H1 (cell line): ENCODE results near the gene ZMYND10. TPM values are rescaled to one million over a fixed set of nuclear protein-coding genes. Genes with fewer than 3 reads are reported as not detected.

Experiments used
- CEBPB ChIP-seq: IDR thresholded peaks from 2 replicates; pipeline ENCODE4 v1.6.1; 2012; ENCODE audit warnings: low read depth, low read length
- CREB1 ChIP-seq: IDR thresholded peaks from 2 replicates; pipeline ENCODE4 v1.6.1; 2012; ENCODE audit warnings: inconsistent platforms
- JUN ChIP-seq: IDR thresholded peaks from 2 replicates; pipeline ENCODE4 v1.6.1; 2011; ENCODE audit warnings: low read depth, mild to moderate bottlenecking, improper control_type of control experiment, low read length
- KDM1A ChIP-seq: fragments of 200-600, 300-600 bp; sonication (generic); IDR thresholded peaks from 2 replicates; pipeline ENCODE4 v1.7.1; 2016; ENCODE audit warnings: mild to moderate bottlenecking, low read length, borderline replicate concordance
- KDM4A ChIP-seq: IDR thresholded peaks from one replicate; pipeline ENCODE4 v1.7.1; 2012; ENCODE audit warnings: low read depth, mild to moderate bottlenecking, moderate library complexity, low read length, inconsistent platforms; ENCODE audit not compliant: severe bottlenecking
- PHF8 ChIP-seq: fragments of 200-600 bp; sonication (generic); conservative IDR thresholded peaks from 2 replicates; pipeline ENCODE4 v1.7.1; 2012; ENCODE audit warnings: low read depth, mild to moderate bottlenecking, inconsistent platforms, low read length, moderate library complexity
- POU5F1 ChIP-seq: IDR thresholded peaks from 2 replicates; pipeline ENCODE4 v1.6.1; 2011; ENCODE audit warnings: low read depth, mild to moderate bottlenecking, low read length, moderate library complexity
- SIX5 ChIP-seq: IDR thresholded peaks from 2 replicates; pipeline ENCODE4 v1.6.1; 2011; ENCODE audit warnings: mild to moderate bottlenecking, low read depth, low read length
- polyA plus RNA-seq, 7 experiments: library from polyadenylated mRNA; depleted of rRNA in 3 of 7; stranded (reverse) in 5 of 7; unstranded in 2 of 7; fragments of >200 nt in 5 of 7; fragments of 200-250 nt in 2 of 7; gene quantifications; 1 replicate in 5 of 7; 2 replicates in 1 of 7; 4 replicates in 1 of 7; pipeline versions ENCODE4 v1.2.1 to v1.2.3, GENCODE V29; 2011 to 2013; ENCODE audit warnings: missing spikeins in 2 of 7, mixed read lengths in 2 of 7
- total RNA-seq: library from RNA; stranded (reverse); fragmentation: NEBNext Ultra II Directional; extraction: Animal tissue kit (Norgen Biotek cat#: 25700); gene quantifications from 2 replicates; pipeline ENCODE4 v1.2.1, GENCODE V29; 2021
- TF ChIP-seq, protein P1 (sequence below): fragments of 300-600 bp; sonication (generic); IDR thresholded peaks from 2 replicates; pipeline ENCODE4 v1.7.1; 2012; ENCODE audit warnings: low read length, moderate library complexity, mild to moderate bottlenecking, inconsistent platforms; ENCODE audit not compliant: insufficient replicate concordance

Gene ZMYND10
- total and polyA plus RNA-seq, 2 of the 8 experiments (the other 6 are each of a cell fraction or from before 2014, with no cell fraction given) = 0.56 to 0.79 TPM

DNA sequence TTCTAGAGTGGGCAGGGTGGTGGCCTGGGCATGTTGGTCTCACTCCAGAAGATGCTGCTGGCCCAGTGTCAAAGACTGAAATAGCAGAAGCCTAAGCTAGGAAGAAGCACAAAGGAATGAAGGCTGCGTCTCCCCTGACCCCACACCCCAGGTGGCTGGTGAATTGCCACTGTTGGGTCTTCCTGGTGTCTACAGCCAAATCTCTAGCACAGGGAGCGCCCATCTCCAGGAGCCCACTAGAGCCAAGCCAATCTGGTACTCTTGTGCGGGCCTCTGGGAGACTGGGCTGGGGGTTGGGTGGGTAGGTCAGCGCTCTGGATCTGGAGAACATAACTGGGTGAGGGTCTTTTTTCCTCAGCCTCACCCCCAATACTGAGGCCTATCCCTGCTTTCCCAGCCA, 18.4 kb downstream of the ZMYND10 start (continued):
- TF ChIP-seq, protein P1, sequence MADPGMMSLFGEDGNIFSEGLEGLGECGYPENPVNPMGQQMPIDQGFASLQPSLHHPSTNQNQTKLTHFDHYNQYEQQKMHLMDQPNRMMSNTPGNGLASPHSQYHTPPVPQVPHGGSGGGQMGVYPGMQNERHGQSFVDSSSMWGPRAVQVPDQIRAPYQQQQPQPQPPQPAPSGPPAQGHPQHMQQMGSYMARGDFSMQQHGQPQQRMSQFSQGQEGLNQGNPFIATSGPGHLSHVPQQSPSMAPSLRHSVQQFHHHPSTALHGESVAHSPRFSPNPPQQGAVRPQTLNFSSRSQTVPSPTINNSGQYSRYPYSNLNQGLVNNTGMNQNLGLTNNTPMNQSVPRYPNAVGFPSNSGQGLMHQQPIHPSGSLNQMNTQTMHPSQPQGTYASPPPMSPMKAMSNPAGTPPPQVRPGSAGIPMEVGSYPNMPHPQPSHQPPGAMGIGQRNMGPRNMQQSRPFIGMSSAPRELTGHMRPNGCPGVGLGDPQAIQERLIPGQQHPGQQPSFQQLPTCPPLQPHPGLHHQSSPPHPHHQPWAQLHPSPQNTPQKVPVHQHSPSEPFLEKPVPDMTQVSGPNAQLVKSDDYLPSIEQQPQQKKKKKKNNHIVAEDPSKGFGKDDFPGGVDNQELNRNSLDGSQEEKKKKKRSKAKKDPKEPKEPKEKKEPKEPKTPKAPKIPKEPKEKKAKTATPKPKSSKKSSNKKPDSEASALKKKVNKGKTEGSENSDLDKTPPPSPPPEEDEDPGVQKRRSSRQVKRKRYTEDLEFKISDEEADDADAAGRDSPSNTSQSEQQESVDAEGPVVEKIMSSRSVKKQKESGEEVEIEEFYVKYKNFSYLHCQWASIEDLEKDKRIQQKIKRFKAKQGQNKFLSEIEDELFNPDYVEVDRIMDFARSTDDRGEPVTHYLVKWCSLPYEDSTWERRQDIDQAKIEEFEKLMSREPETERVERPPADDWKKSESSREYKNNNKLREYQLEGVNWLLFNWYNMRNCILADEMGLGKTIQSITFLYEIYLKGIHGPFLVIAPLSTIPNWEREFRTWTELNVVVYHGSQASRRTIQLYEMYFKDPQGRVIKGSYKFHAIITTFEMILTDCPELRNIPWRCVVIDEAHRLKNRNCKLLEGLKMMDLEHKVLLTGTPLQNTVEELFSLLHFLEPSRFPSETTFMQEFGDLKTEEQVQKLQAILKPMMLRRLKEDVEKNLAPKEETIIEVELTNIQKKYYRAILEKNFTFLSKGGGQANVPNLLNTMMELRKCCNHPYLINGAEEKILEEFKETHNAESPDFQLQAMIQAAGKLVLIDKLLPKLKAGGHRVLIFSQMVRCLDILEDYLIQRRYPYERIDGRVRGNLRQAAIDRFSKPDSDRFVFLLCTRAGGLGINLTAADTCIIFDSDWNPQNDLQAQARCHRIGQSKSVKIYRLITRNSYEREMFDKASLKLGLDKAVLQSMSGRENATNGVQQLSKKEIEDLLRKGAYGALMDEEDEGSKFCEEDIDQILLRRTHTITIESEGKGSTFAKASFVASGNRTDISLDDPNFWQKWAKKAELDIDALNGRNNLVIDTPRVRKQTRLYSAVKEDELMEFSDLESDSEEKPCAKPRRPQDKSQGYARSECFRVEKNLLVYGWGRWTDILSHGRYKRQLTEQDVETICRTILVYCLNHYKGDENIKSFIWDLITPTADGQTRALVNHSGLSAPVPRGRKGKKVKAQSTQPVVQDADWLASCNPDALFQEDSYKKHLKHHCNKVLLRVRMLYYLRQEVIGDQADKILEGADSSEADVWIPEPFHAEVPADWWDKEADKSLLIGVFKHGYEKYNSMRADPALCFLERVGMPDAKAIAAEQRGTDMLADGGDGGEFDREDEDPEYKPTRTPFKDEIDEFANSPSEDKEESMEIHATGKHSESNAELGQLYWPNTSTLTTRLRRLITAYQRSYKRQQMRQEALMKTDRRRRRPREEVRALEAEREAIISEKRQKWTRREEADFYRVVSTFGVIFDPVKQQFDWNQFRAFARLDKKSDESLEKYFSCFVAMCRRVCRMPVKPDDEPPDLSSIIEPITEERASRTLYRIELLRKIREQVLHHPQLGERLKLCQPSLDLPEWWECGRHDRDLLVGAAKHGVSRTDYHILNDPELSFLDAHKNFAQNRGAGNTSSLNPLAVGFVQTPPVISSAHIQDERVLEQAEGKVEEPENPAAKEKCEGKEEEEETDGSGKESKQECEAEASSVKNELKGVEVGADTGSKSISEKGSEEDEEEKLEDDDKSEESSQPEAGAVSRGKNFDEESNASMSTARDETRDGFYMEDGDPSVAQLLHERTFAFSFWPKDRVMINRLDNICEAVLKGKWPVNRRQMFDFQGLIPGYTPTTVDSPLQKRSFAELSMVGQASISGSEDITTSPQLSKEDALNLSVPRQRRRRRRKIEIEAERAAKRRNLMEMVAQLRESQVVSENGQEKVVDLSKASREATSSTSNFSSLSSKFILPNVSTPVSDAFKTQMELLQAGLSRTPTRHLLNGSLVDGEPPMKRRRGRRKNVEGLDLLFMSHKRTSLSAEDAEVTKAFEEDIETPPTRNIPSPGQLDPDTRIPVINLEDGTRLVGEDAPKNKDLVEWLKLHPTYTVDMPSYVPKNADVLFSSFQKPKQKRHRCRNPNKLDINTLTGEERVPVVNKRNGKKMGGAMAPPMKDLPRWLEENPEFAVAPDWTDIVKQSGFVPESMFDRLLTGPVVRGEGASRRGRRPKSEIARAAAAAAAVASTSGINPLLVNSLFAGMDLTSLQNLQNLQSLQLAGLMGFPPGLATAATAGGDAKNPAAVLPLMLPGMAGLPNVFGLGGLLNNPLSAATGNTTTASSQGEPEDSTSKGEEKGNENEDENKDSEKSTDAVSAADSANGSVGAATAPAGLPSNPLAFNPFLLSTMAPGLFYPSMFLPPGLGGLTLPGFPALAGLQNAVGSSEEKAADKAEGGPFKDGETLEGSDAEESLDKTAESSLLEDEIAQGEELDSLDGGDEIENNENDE = no peak
- no peak for TF ChIP-seq KDM1A
- no peak for TF ChIP-seq JUN
- TF ChIP-seq KDM4A = no peak
- no peak for TF ChIP-seq PHF8
- TF ChIP-seq CREB1 = no peak
- TF ChIP-seq CEBPB = no peak
- no peak for TF ChIP-seq SIX5
- no peak for TF ChIP-seq POU5F1
- TF ChIP-seq, all 59 proteins: peak for 0
